H1 (cell line): ENCODE data around the gene HIC1. TPM values are rescaled to one million over a fixed set of nuclear protein-coding genes. Genes with fewer than 3 reads are reported as not detected.
A peak's percentile ranks its signal among the peaks of the same experiment; 100 is the strongest.

Source experiments
- CTCF ChIA-PET: fragments of 300-600 bp; sonication (Branson Sonifier 250); formaldehyde crosslinking; loops from one replicate; lab custom pipeline; 2021; ENCODE audit not compliant: partially characterized antibody; lab: Charles Lee
- POLR2A ChIA-PET: fragments of 300-600 bp; sonication (Branson Sonifier 250); formaldehyde crosslinking; loops from one replicate; lab custom pipeline; 2021; ENCODE audit warnings: inconsistent platforms; ENCODE audit not compliant: partially characterized antibody; lab: Charles Lee
- DNase-seq, 2 experiments: peaks; one replicate each; pipeline versions ENCODE4 v3.0.0 to v3.0.0-alpha.2; 2010 to 2022; ENCODE audit warnings: low spot score in 2 of 2, low read depth in 1 of 2, mixed read lengths in 1 of 2
- FAIRE-seq: peaks from 2 replicates; lab custom pipeline; 2011; peaks lifted over from hg19 to GRCh38; lab: Jason Lieb, UNC
- H2AFZ ChIP-seq: 2 replicates; pipeline ENCODE4 v1.8.1; 2012; ENCODE audit warnings: low read length, inconsistent platforms
- H2AK5ac ChIP-seq: 2 replicates; pipeline ENCODE4 v1.6.1; 2013; ENCODE audit warnings: low read depth, low read length
- H2BK120ac ChIP-seq: replicated peaks from 2 replicates; pipeline ENCODE3; 2013; ENCODE audit warnings: low read depth, low read length, inconsistent platforms
- H2BK12ac ChIP-seq: 2 replicates; pipeline ENCODE4 v1.6.1; 2013; ENCODE audit warnings: low read depth, low read length
- H2BK15ac ChIP-seq: 2 replicates; pipeline ENCODE4 v1.6.1; 2013; ENCODE audit warnings: low read length
- H2BK20ac ChIP-seq: 2 replicates; pipeline ENCODE4 v1.6.1; 2013; ENCODE audit warnings: low read length
- H2BK5ac ChIP-seq: 2 replicates; pipeline ENCODE4 v1.6.1; 2013; ENCODE audit warnings: low read depth, low read length
- H3K14ac ChIP-seq: 2 replicates; pipeline ENCODE4 v1.6.1; 2013; ENCODE audit warnings: inconsistent platforms; ENCODE audit not compliant: insufficient read length
- H3K18ac ChIP-seq: 2 replicates; pipeline ENCODE4 v1.6.1; 2013; ENCODE audit warnings: low read length; ENCODE audit errors: extremely low read depth
- H3K23ac ChIP-seq: 2 replicates; pipeline ENCODE4 v1.6.1; 2013; ENCODE audit warnings: inconsistent platforms; ENCODE audit not compliant: insufficient read length
- H3K23me2 ChIP-seq: 2 replicates; pipeline ENCODE4 v1.6.1; 2013; ENCODE audit warnings: low read depth, low read length
- H3K27ac ChIP-seq: 2 replicates; pipeline ENCODE4 v1.6.1; 2011; ENCODE audit warnings: low read depth, low read length, inconsistent platforms
- H3K27me3 ChIP-seq, 4 experiments: replicated peaks in 1 of 4; 1 replicate in 1 of 4; 2 replicates in 3 of 4; pipeline versions ENCODE4 v1.6.1 to v1.8.1; 2011 to 2013; ENCODE audit warnings: low read length in 3 of 4, mild to moderate bottlenecking in 3 of 4, inconsistent platforms in 2 of 4, mixed read lengths in 2 of 4, moderate library complexity in 1 of 4; ENCODE audit not compliant: control insufficient read depth in 3 of 4, insufficient read depth in 3 of 4; ENCODE audit errors: extremely low read depth in 1 of 4
- H3K36me3 ChIP-seq, 4 experiments: 2 replicates each; pipeline versions ENCODE4 v1.6.1 to v1.8.1; 2011 to 2013; ENCODE audit warnings: mild to moderate bottlenecking in 4 of 4, low read length in 3 of 4, moderate library complexity in 2 of 4, control low read depth in 1 of 4, inconsistent platforms in 1 of 4; ENCODE audit not compliant: insufficient read depth in 4 of 4, control insufficient read depth in 2 of 4
- H3K4ac ChIP-seq: replicated peaks from 2 replicates; pipeline ENCODE3; 2013; ENCODE audit warnings: low read length, low read depth, mixed read lengths, inconsistent platforms; ENCODE audit not compliant: insufficient read length
- H3K4me1 ChIP-seq, 4 experiments: replicated peaks in 1 of 4; 1 replicate in 1 of 4; 2 replicates in 3 of 4; pipeline versions ENCODE4 v1.6.1 to v1.8.1; 2011 to 2013; ENCODE audit warnings: low read length in 3 of 4, inconsistent platforms in 2 of 4, mixed read lengths in 1 of 4; ENCODE audit not compliant: insufficient read depth in 4 of 4, control insufficient read depth in 3 of 4
- H3K4me2 ChIP-seq, 2 experiments: 2 replicates each; pipeline versions ENCODE4 v1.6.1 to v1.8.1; 2011 to 2013; ENCODE audit warnings: low read depth in 2 of 2, low read length in 2 of 2, control low read depth in 1 of 2, inconsistent platforms in 1 of 2, mild to moderate bottlenecking in 1 of 2; ENCODE audit not compliant: insufficient read depth in 1 of 2
- H3K4me3 ChIP-seq, 4 experiments: fragments of 200-600, 300-600 bp in 1 of 4; sonication (generic), shearing (Covaris generic), sonication (Bioruptor Twin) in 1 of 4; 2 replicates each; pipeline versions ENCODE4 v1.5.1 to v1.8.1; 2011 to 2016; ENCODE audit warnings: low read length in 4 of 4, low read depth in 3 of 4, control low read depth in 2 of 4, inconsistent platforms in 2 of 4, mild to moderate bottlenecking in 2 of 4, mixed read lengths in 1 of 4, moderate library complexity in 1 of 4; ENCODE audit not compliant: insufficient read depth in 2 of 4; ENCODE audit errors: extremely low read depth in 1 of 4
- H3K56ac ChIP-seq: replicated peaks from 2 replicates; pipeline ENCODE3; 2013; ENCODE audit warnings: low read depth, mild to moderate bottlenecking, mixed read lengths, low read length, inconsistent platforms; ENCODE audit not compliant: insufficient read length
- H3K79me1 ChIP-seq: 2 replicates; pipeline ENCODE4 v1.6.1; 2013; ENCODE audit warnings: low read depth, low read length, control low read depth
- H3K79me2 ChIP-seq, 2 experiments: 2 replicates each; pipeline versions ENCODE4 v1.6.1 to v1.8.1; 2012 to 2013; ENCODE audit warnings: low read length in 2 of 2, mild to moderate bottlenecking in 2 of 2, inconsistent platforms in 1 of 2; ENCODE audit not compliant: insufficient read depth in 2 of 2, control insufficient read depth in 1 of 2
- H3K9ac ChIP-seq, 4 experiments: replicated peaks in 1 of 4; 1 replicate in 1 of 4; 2 replicates in 3 of 4; pipeline versions ENCODE4 v1.6.1 to v1.8.1; 2011 to 2013; ENCODE audit warnings: low read depth in 3 of 4, low read length in 3 of 4, control low read depth in 2 of 4, mild to moderate bottlenecking in 2 of 4, moderate library complexity in 2 of 4, inconsistent platforms in 1 of 4; ENCODE audit errors: extremely low read depth in 1 of 4
- H3K9me3 ChIP-seq, 2 experiments: 2 replicates each; pipeline versions ENCODE4 v1.6.1 to v1.8.1; 2012 to 2013; ENCODE audit warnings: mild to moderate bottlenecking in 2 of 2, moderate library complexity in 2 of 2, control low read depth in 1 of 2, inconsistent platforms in 1 of 2, low read depth in 1 of 2, low read length in 1 of 2, mixed read lengths in 1 of 2; ENCODE audit not compliant: insufficient read depth in 2 of 2
- H4K20me1 ChIP-seq, 2 experiments: replicated peaks in 1 of 2; 2 replicates each; pipeline versions ENCODE3 to v1.8.1; 2011 to 2013; ENCODE audit warnings: inconsistent platforms in 2 of 2, low read length in 2 of 2, mild to moderate bottlenecking in 1 of 2; ENCODE audit not compliant: insufficient read depth in 2 of 2, control insufficient read depth in 1 of 2
- H4K5ac ChIP-seq: 2 replicates; pipeline ENCODE4 v1.6.1; 2013; ENCODE audit warnings: low read length, low read depth, mixed read lengths, inconsistent platforms; ENCODE audit not compliant: insufficient read length
- H4K8ac ChIP-seq: 2 replicates; pipeline ENCODE4 v1.8.0; 2013; ENCODE audit warnings: mild to moderate bottlenecking, moderate library complexity, low read length, inconsistent platforms; ENCODE audit not compliant: insufficient read depth; ENCODE audit errors: extremely low read depth
- H4K91ac ChIP-seq: replicated peaks from 2 replicates; pipeline ENCODE3; 2013; ENCODE audit warnings: low read length, mixed read lengths, inconsistent platforms; ENCODE audit not compliant: insufficient read length
- CBX5 ChIP-seq: fragments of 300-800, 300-1000 bp; sonication (generic); IDR thresholded peaks from 2 replicates; pipeline ENCODE4 v1.7.1; 2016; ENCODE audit warnings: antibody characterized with exemption, low read length, low read depth
- CBX8 ChIP-seq: fragments of 300-800, 300-1000 bp; sonication (generic); IDR thresholded peaks from 2 replicates; pipeline ENCODE4 v1.7.1; 2016; ENCODE audit warnings: low read depth, low read length, borderline replicate concordance
- EZH2 ChIP-seq: fragments of 200-600 bp; sonication (generic); IDR thresholded peaks from 2 replicates; pipeline ENCODE4 v1.7.1; 2012; ENCODE audit warnings: low read depth, mild to moderate bottlenecking, moderate library complexity, low read length, inconsistent platforms; ENCODE audit not compliant: severe bottlenecking
- HDAC2 ChIP-seq, 2 experiments: fragments of 300-600 bp in 1 of 2; sonication (generic) in 1 of 2; IDR thresholded peaks; 2 replicates each; pipeline ENCODE4 v1.6.1; 2011 to 2012; ENCODE audit warnings: low read depth in 2 of 2, low read length in 2 of 2, mild to moderate bottlenecking in 2 of 2, moderate library complexity in 2 of 2, borderline replicate concordance in 1 of 2, inconsistent platforms in 1 of 2
- SIRT6 ChIP-seq: IDR thresholded peaks from one replicate; pipeline ENCODE4 v1.7.1; 2012; ENCODE audit warnings: low read length, inconsistent platforms
- SUZ12 ChIP-seq: fragments of 200-600 bp; sonication (generic); IDR thresholded peaks from 2 replicates; pipeline ENCODE4 v1.6.1; 2012; ENCODE audit warnings: mild to moderate bottlenecking, inconsistent platforms, low read length, moderate library complexity, mixed read lengths
- ZNF274 ChIP-seq: IDR thresholded peaks from 2 replicates; pipeline ENCODE4 v1.7.0; 2012; ENCODE audit warnings: low read length, borderline replicate concordance; ENCODE audit errors: extremely low read depth
- whole genome bisulfite sequencing, 2 experiments: shearing (Covaris generic) in 1 of 2; methylation state at CpG; one replicate each; pipeline versions ENCODE4 v1.1.6 to v1.1.7; 2013 to 2015; ENCODE audit warnings: low lambda C conversion rate in 2 of 2, mixed read lengths in 2 of 2, inconsistent platforms in 1 of 2, low coverage in 1 of 2, missing lambda C conversion rate in 1 of 2; ENCODE audit not compliant: insufficient replicate concordance in 2 of 2, insufficient coverage in 1 of 2, insufficient read length in 1 of 2; ENCODE audit errors: extremely low coverage in 1 of 2, missing lambda C conversion rate in 1 of 2; 5-methylcytosine and 5-hydroxymethylcytosine counted together
- polyA plus RNA-seq, 7 experiments: library from polyadenylated mRNA; depleted of rRNA in 3 of 7; stranded (reverse) in 5 of 7; unstranded in 2 of 7; fragments of >200 nt in 5 of 7; fragments of 200-250 nt in 2 of 7; gene quantifications; 1 replicate in 5 of 7; 2 replicates in 1 of 7; 4 replicates in 1 of 7; pipeline versions ENCODE4 v1.2.1 to v1.2.3, GENCODE V29; 2011 to 2013; ENCODE audit warnings: missing spikeins in 2 of 7, mixed read lengths in 2 of 7
- total RNA-seq: library from RNA; stranded (reverse); fragmentation: NEBNext Ultra II Directional; extraction: Animal tissue kit (Norgen Biotek cat#: 25700); gene quantifications from 2 replicates; pipeline ENCODE4 v1.2.1, GENCODE V29; 2021
- TF ChIP-seq, protein P1 (sequence below): IDR thresholded peaks from 2 replicates; pipeline ENCODE4 v1.6.1; 2012; ENCODE audit warnings: inconsistent platforms
- TF ChIP-seq, protein P2 (sequence below): IDR thresholded peaks from 2 replicates; pipeline ENCODE4 v1.6.1; 2012; ENCODE audit warnings: inconsistent platforms

The HIC1 gene
- total and polyA plus RNA-seq, 2 of the 8 experiments (the other 6 are each of a cell fraction or from before 2014, with no cell fraction given): 0.06 to 0.09 TPM

DNA sequence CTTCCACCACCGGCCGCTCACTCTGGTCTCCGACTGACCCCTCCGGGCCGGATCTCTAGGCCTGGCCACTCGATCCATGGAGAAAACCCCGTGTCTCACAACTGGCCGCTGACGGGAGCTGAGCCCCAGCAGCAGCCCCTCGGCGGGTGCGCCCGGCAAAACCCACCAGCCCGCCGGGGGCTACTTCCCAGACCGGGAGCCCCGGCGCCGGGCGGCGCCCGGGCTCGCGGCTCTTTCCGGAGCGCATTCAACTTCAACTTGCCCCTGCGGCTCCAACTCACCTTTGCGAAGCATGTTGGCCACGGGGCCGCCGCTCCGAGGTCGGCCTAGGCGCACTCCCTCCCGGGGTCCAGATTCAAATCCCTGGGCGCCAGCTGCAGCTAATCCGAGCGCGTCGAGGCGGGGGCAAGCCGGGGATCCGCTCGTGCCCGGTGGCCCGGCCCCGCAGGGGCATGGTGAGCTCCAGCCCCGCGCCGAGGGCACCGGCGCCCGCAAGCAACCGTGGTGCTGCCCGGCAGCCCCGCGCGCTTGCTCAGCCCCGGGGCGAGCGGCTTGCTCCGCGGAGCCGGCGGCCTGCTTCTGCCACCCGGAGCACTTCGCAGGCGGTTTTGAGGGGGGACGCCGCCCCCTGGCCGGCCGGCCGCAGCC lies 30.2 kb upstream of the HIC1 start:
- H3K18ac ChIP-seq: no peak overlapping the region; the same call in 1 of the 2 replicates
- H3K9me3 ChIP-seq: no peaks in the 10 kb centered on the region
- no peak for TF ChIP-seq CBX8
- TF ChIP-seq, protein P1, sequence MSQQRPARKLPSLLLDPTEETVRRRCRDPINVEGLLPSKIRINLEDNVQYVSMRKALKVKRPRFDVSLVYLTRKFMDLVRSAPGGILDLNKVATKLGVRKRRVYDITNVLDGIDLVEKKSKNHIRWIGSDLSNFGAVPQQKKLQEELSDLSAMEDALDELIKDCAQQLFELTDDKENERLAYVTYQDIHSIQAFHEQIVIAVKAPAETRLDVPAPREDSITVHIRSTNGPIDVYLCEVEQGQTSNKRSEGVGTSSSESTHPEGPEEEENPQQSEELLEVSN: peak; percentile 39; the same call in 1 of the 2 replicates
- TF ChIP-seq, protein P2, sequence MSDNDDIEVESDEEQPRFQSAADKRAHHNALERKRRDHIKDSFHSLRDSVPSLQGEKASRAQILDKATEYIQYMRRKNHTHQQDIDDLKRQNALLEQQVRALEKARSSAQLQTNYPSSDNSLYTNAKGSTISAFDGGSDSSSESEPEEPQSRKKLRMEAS: peak; percentile 63
- peak; percentile 99 for TF ChIP-seq SUZ12
- no peak for TF ChIP-seq CBX5
- peak; percentile 99 for TF ChIP-seq EZH2
- TF ChIP-seq SIRT6: no peak
- no peak for TF ChIP-seq ZNF274
- TF ChIP-seq HDAC2 (IDR thresholded peaks at IDR 0.05; ENCODE audit: borderline replicate concordance in 1 of 2, low read depth in 2 of 2, low read length in 2 of 2): 0 out of 4 replicates have a peak, but pooled peaks of 1 of the 2 experiments have one; percentile 10
- H3K14ac ChIP-seq: no peak overlapping the region
- H3K27ac ChIP-seq: no peak overlapping the region
- no peak overlapping the region for H2BK12ac ChIP-seq
- H3K4me2 ChIP-seq: peak overlapping the region; percentile 64 to 80
- DNase-seq (peak in 1 of 2 experiments; percentile 67), FAIRE-seq (no peak)
- peaks cover 69 to 93% (median 88%) of the 10 kb centered on the region in 4 experiments for H3K27me3 ChIP-seq
- no peak overlapping the region for H2BK5ac ChIP-seq
- peak overlapping the region; percentile 12 to 63 (median 36); a peak in 7 of 8 replicates for H3K4me3 ChIP-seq
- H3K23ac ChIP-seq: no peak overlapping the region
- H3K79me2 ChIP-seq: no peaks in the 10 kb centered on the region
- CTCF ChIA-PET: interaction anchor here (1.0 to 5.3 kb wide), 15 partner anchors 13 to 121 kb away, joined by 3 to 47 read pairs (median 4); partner anchors contain the start of gene HIC1
- H4K8ac ChIP-seq: peak overlapping the region; percentile 4; the same call in 1 of the 2 replicates
- peaks cover 0 to 5% of the 10 kb centered on the region in 2 experiments for H4K20me1 ChIP-seq
- no peak overlapping the region for H2AFZ ChIP-seq
- H4K91ac ChIP-seq: no peak overlapping the region
- no peak overlapping the region for H3K9ac ChIP-seq
- H2BK15ac ChIP-seq: no peak overlapping the region
- no peaks in the 10 kb centered on the region for H3K79me1 ChIP-seq
- 3% methylated on average over 38 of the region's 73 CpGs; no CpG with 5 or more reads in 1 of the 2 experiments for WGBS, 2 experiments
- H4K5ac ChIP-seq: no peak overlapping the region
- H2BK20ac ChIP-seq: no peak overlapping the region
- peaks cover 0 to 17% (median 6%) of the 10 kb centered on the region in 4 experiments; a peak in 6 of 7 replicates for H3K4me1 ChIP-seq
- H3K56ac ChIP-seq: no peak overlapping the region
- H2BK120ac ChIP-seq: no peak overlapping the region
- no peak overlapping the region for H3K4ac ChIP-seq
- peaks cover 12% of the 10 kb centered on the region; the same call in 1 of the 2 replicates for H3K23me2 ChIP-seq
- peaks cover 0 to 6% (median 0%) of the 10 kb centered on the region in 4 experiments; a peak in 1 of 8 replicates for H3K36me3 ChIP-seq
- POLR2A ChIA-PET: interaction anchor here (1.0 to 1.4 kb wide), 3 partner anchors 8 to 278 kb away, joined by 3 to 4 read pairs (median 3); partner anchors contain the start of genes SMG6 and SRR
- H2AK5ac ChIP-seq: no peak overlapping the region
